Measurements from ENCODE around the gene AIG1.

AIG1 gene

GRCh38 chr6:143087856-143088255 is 27.2 kb downstream of the AIG1 start:
- Histone ChIP-seq H3K27me3 (no peaks in the 10 kb centered on the region), H3K9me3 (no peaks in the 10 kb centered on the region), H3K4me3 (ENCODE audit: low read depth, low read length) (no peak overlapping the region), H3K4me1 (no peaks in the 10 kb centered on the region), H3K36me3 (no peaks in the 10 kb centered on the region)
- no peak for TF ChIP-seq CTCF (IDR thresholded peaks at IDR 0.05; ENCODE audit: low read depth, low read length)
- DNase-seq, result no peak

GRCh38 chr6:143090314-143091044 is 29.8 kb downstream of the AIG1 start:
- no peaks in the 10 kb centered on the region for H3K4me1 ChIP-seq
- H3K36me3 ChIP-seq, result no peaks in the 10 kb centered on the region
- H3K4me3 ChIP-seq (ENCODE audit: low read depth, low read length), result no peak overlapping the region
- H3K9me3 ChIP-seq, result no peaks in the 10 kb centered on the region
- no peak for DNase-seq
- no peaks in the 10 kb centered on the region for H3K27me3 ChIP-seq
- no peak for TF ChIP-seq CTCF (IDR thresholded peaks at IDR 0.05; ENCODE audit: low read depth, low read length)

GRCh38 chr6:143092768-143093167 is 32.1 kb downstream of the AIG1 start:
- no peaks in the 10 kb centered on the region for H3K9me3 ChIP-seq

GRCh38 chr6:143093290-143093689 is 32.6 kb downstream of the AIG1 start:
- Histone ChIP-seq H3K9me3 (no peaks in the 10 kb centered on the region), H3K4me1 (no peaks in the 10 kb centered on the region), H3K4me3 (ENCODE audit: low read depth, low read length) (no peak overlapping the region), H3K36me3 (no peaks in the 10 kb centered on the region), H3K27me3 (no peaks in the 10 kb centered on the region)
- no peak for TF ChIP-seq CTCF (IDR thresholded peaks at IDR 0.05; ENCODE audit: low read depth, low read length)
- DNase-seq, result no peak

More at GRCh38 chr6:143092768-143093167, 32.1 kb downstream of the AIG1 start:
- TF ChIP-seq CTCF (IDR thresholded peaks at IDR 0.05; ENCODE audit: low read depth, low read length), result no peak
- Histone ChIP-seq H3K36me3 (no peaks in the 10 kb centered on the region), H3K27me3 (no peaks in the 10 kb centered on the region), H3K4me1 (no peaks in the 10 kb centered on the region), H3K4me3 (ENCODE audit: low read depth, low read length) (no peak overlapping the region)
- no peak for DNase-seq

GRCh38 chr6:143096403-143096802 is 35.7 kb downstream of the AIG1 start:
- Histone ChIP-seq H3K36me3 (no peaks in the 10 kb centered on the region), H3K4me1 (no peaks in the 10 kb centered on the region), H3K4me3 (ENCODE audit: low read depth, low read length) (no peak overlapping the region), H3K27me3 (no peaks in the 10 kb centered on the region), H3K9me3 (no peaks in the 10 kb centered on the region)
- TF ChIP-seq CTCF (IDR thresholded peaks at IDR 0.05; ENCODE audit: low read depth, low read length), result no peak
- no peak for DNase-seq

GRCh38 chr6:143097224-143097795 is 36.6 kb downstream of the AIG1 start:
- Histone ChIP-seq H3K36me3 (no peaks in the 10 kb centered on the region), H3K27me3 (no peaks in the 10 kb centered on the region), H3K4me1 (no peaks in the 10 kb centered on the region), H3K4me3 (ENCODE audit: low read depth, low read length) (no peak overlapping the region), H3K9me3 (no peaks in the 10 kb centered on the region)
- DNase-seq, result no peak
- no peak for TF ChIP-seq CTCF (IDR thresholded peaks at IDR 0.05; ENCODE audit: low read depth, low read length)

Measured in BE2C (cell line).